ENCODE data around the gene NUTF2.

- TF ChIP-seq CTCF (IDR thresholded peaks at IDR 0.05; ENCODE audit: low read length), result no peak
- no peak for TF ChIP-seq EZH2 (IDR thresholded peaks at IDR 0.05; ENCODE audit: borderline replicate concordance, low read length)
Measured at GRCh38 chr16:67914758-67915495, 68.2 kb downstream of the NUTF2 start.

Measured in OCI-LY1 (cell line).